HepG2 (cell line): Measurements from ENCODE around the gene ST6GALNAC2. TPM values are rescaled to one million over a fixed set of nuclear protein-coding genes. Genes with fewer than 3 reads are reported as not detected.

ENCODE experiments used
- AHR ChIP-seq: IDR thresholded peaks from 2 replicates; pipeline ENCODE4 v1.6.1; 2018; ENCODE audit warnings: missing genetic modification reagents, missing compliant biosample characterization
- BHLHE40 ChIP-seq: IDR thresholded peaks from 2 replicates; pipeline ENCODE4 v1.6.1; 2011; ENCODE audit warnings: low read length, improper control_type of control experiment
- E2F2 ChIP-seq: sonication (generic); formaldehyde crosslinking; IDR thresholded peaks from 2 replicates; pipeline ENCODE4 v1.4.0; 2020; ENCODE audit warnings: missing genetic modification reagents, borderline replicate concordance
- GMEB1 ChIP-seq: sonication (generic); formaldehyde crosslinking; IDR thresholded peaks from 2 replicates; pipeline ENCODE4 v1.5.1; 2020; ENCODE audit warnings: missing genetic modification reagents, mild to moderate bottlenecking, borderline replicate concordance
- HIC2 ChIP-seq: sonication (generic); formaldehyde crosslinking; IDR thresholded peaks from 2 replicates; pipeline ENCODE4 v1.9.0; 2022; ENCODE audit warnings: low read depth, missing genetic modification reagents
- KDM4B ChIP-seq: sonication (generic); formaldehyde crosslinking; IDR thresholded peaks from 2 replicates; pipeline ENCODE4 v1.4.0; 2020; ENCODE audit warnings: missing genetic modification reagents
- MATR3 ChIP-seq: sonication (generic); formaldehyde crosslinking; IDR thresholded peaks from 2 replicates; pipeline ENCODE4 v1.4.0; 2020; ENCODE audit warnings: missing genetic modification reagents
- NCOA1 ChIP-seq: sonication (generic); formaldehyde crosslinking; IDR thresholded peaks from 2 replicates; pipeline ENCODE4 v1.9.0; 2021; ENCODE audit warnings: missing genetic modification reagents
- POLR2AphosphoS5 ChIP-seq: IDR thresholded peaks from 2 replicates; pipeline ENCODE4 v1.6.1; 2012; ENCODE audit warnings: low read depth, low read length
- POLR2G ChIP-seq: fragments of 200-400 bp; formaldehyde crosslinking; IDR thresholded peaks from 2 replicates; pipeline ENCODE4 v1.6.1; 2018; ENCODE audit warnings: mild to moderate bottlenecking, low read depth, low read length, moderate library complexity
- PRPF4 ChIP-seq: fragments of 200-400 bp; formaldehyde crosslinking; IDR thresholded peaks from 2 replicates; pipeline ENCODE4 v1.6.1; 2016; ENCODE audit warnings: low read length, low read depth; ENCODE audit not compliant: poor library complexity, severe bottlenecking
- RXRA ChIP-seq: sonication (generic); formaldehyde crosslinking; IDR thresholded peaks from 2 replicates; pipeline ENCODE4 v1.5.1; 2020; ENCODE audit warnings: missing genetic modification reagents
- SALL1 ChIP-seq: sonication (generic); formaldehyde crosslinking; IDR thresholded peaks from 2 replicates; pipeline ENCODE4 v1.8.0; 2022; ENCODE audit warnings: mild to moderate bottlenecking, missing genetic modification reagents
- SOX13 ChIP-seq, 3 experiments: fragments of 450-650 bp in 1 of 3; sonication (generic) in 1 of 3; formaldehyde crosslinking in 1 of 3; IDR thresholded peaks in 2 of 3; conservative IDR thresholded peaks in 1 of 3; 2 replicates each; pipeline versions ENCODE4 v1.5.0 to v1.6.1; 2016 to 2020; ENCODE audit warnings: antibody characterized with exemption in 1 of 3, mild to moderate bottlenecking in 1 of 3, missing compliant biosample characterization in 1 of 3, missing genetic modification reagents in 1 of 3, moderate library complexity in 1 of 3
- STAG1 ChIP-seq: sonication (generic); formaldehyde crosslinking; IDR thresholded peaks from 2 replicates; pipeline ENCODE4 v1.4.0; 2020; ENCODE audit warnings: missing genetic modification reagents
- ZC3H4 ChIP-seq: sonication (generic); formaldehyde crosslinking; IDR thresholded peaks from 2 replicates; pipeline ENCODE4 v1.4.0; 2020; ENCODE audit warnings: missing genetic modification reagents, borderline replicate concordance
- ZFYVE20 ChIP-seq: sonication (generic); formaldehyde crosslinking; IDR thresholded peaks from 2 replicates; pipeline ENCODE4 v1.8.0; 2023; ENCODE audit warnings: low read depth, mild to moderate bottlenecking, moderate library complexity, missing genetic modification reagents, borderline replicate concordance
- ZKSCAN1 ChIP-seq: fragments of 150-350 bp; IDR thresholded peaks from 2 replicates; pipeline ENCODE4 v1.6.1; 2014; ENCODE audit warnings: low read length
- ZNF260 ChIP-seq: sonication (generic); formaldehyde crosslinking; IDR thresholded peaks from 2 replicates; pipeline ENCODE4 v1.4.0; 2020; ENCODE audit warnings: missing genetic modification reagents, low read depth, mild to moderate bottlenecking, borderline replicate concordance
- ZNF296 ChIP-seq: sonication (generic); formaldehyde crosslinking; conservative IDR thresholded peaks from 2 replicates; pipeline ENCODE4 v1.5.0; 2020; ENCODE audit warnings: mild to moderate bottlenecking, missing genetic modification reagents
- ZNF557 ChIP-seq: sonication (generic); formaldehyde crosslinking; IDR thresholded peaks from 2 replicates; pipeline ENCODE4 v1.4.0; 2020; ENCODE audit warnings: missing genetic modification reagents
- ZNF558 ChIP-seq: sonication (generic); formaldehyde crosslinking; IDR thresholded peaks from 2 replicates; pipeline ENCODE4 v1.9.0; 2022; ENCODE audit warnings: mild to moderate bottlenecking, missing genetic modification reagents, borderline replicate concordance
- ZNF766 ChIP-seq: sonication (generic); formaldehyde crosslinking; IDR thresholded peaks from 2 replicates; pipeline ENCODE4 v1.5.0; 2020; ENCODE audit warnings: missing genetic modification reagents, borderline replicate concordance
- ZSCAN22 ChIP-seq: sonication (generic); formaldehyde crosslinking; IDR thresholded peaks from 2 replicates; pipeline ENCODE4 v1.4.0; 2020; ENCODE audit warnings: mild to moderate bottlenecking, missing genetic modification reagents
- ZSCAN30 ChIP-seq: sonication (generic); formaldehyde crosslinking; IDR thresholded peaks from 2 replicates; pipeline ENCODE4 v1.5.0; 2020; ENCODE audit warnings: mild to moderate bottlenecking, missing genetic modification reagents
- polyA plus RNA-seq, 8 experiments: library from polyadenylated mRNA; depleted of rRNA in 3 of 8; stranded (reverse) in 7 of 8; unstranded in 1 of 8; fragments of >200 nt; fragmentation: Illumina TruSeq in 4 of 8; extraction: Trizol in 4 of 8; gene quantifications; 2 replicates each; pipeline versions ENCODE4 v1.2.1 to v1.2.3, GENCODE V29; 2011 to 2016; ENCODE audit warnings: low read depth in 4 of 8, missing spikeins in 1 of 8, mixed read lengths in 1 of 8; ENCODE audit not compliant: insufficient read depth in 1 of 8
- total RNA-seq, 5 experiments: library from RNA; depleted of rRNA; stranded (reverse); fragments of >200 nt; fragmentation: Illumina TruSeq; extraction: Trizol; gene quantifications; 2 replicates each; pipeline ENCODE4 v1.2.3, GENCODE V29; 2016; ENCODE audit warnings: low read depth in 1 of 5

The ST6GALNAC2 gene
- total and polyA plus RNA-seq, 2 of the 13 experiments (the other 11 are each of a cell fraction or from before 2014, with no cell fraction given) = 0.12 to 0.49 TPM

- TF ChIP-seq BHLHE40 = peak; percentile 59; the same call in 1 of the 2 replicates
- TF ChIP-seq STAG1 (CRISPR knock-in tag) = no peak
- TF ChIP-seq ZSCAN22 (CRISPR knock-in tag) = no peak
- TF ChIP-seq NCOA1 (CRISPR knock-in tag) = no peak
- TF ChIP-seq RXRA = no peak; the same call in 1 of the 2 replicates
- no peak for TF ChIP-seq ZNF296 (CRISPR knock-in tag)
- no peak for TF ChIP-seq ZSCAN30 (CRISPR knock-in tag)
- peak; percentile 81 for TF ChIP-seq HIC2 (CRISPR knock-in tag)
- no peak for TF ChIP-seq SOX13 (IDR thresholded peaks at IDR 0.05)
- peak in 1 of 2 experiments; percentile 63; a peak in 1 of 4 replicates for TF ChIP-seq SOX13 (CRISPR knock-in tag; conservative IDR thresholded peaks at IDR 0.05 in 1 of 2, IDR thresholded peaks at IDR 0.05 in 1 of 2)
- 0 out of 2 replicates have a peak, but pooled peaks have one; percentile 19 for TF ChIP-seq ZNF766 (CRISPR knock-in tag)
- no peak for TF ChIP-seq E2F2 (CRISPR knock-in tag)
- peak; percentile 63 for TF ChIP-seq SALL1 (CRISPR knock-in tag)
- no peak for TF ChIP-seq ZNF558 (CRISPR knock-in tag)
- no peak for TF ChIP-seq ZKSCAN1
- no peak for TF ChIP-seq PRPF4
- no peak for TF ChIP-seq ZFYVE20 (CRISPR knock-in tag)
- peak; percentile 43; the same call in 1 of the 2 replicates for TF ChIP-seq AHR (CRISPR knock-in tag)
- TF ChIP-seq POLR2AphosphoS5 = peak; percentile 53
- no peak for TF ChIP-seq ZNF260 (CRISPR knock-in tag)
- no peak for TF ChIP-seq ZNF557 (CRISPR knock-in tag)
- TF ChIP-seq ZC3H4 (CRISPR knock-in tag) = peak; percentile 24; the same call in 1 of the 2 replicates
- no peak for TF ChIP-seq KDM4B (CRISPR knock-in tag)
- TF ChIP-seq POLR2G = peak; percentile 65
- TF ChIP-seq MATR3 = no peak
- TF ChIP-seq GMEB1 (CRISPR knock-in tag) = 0 out of 2 replicates have a peak, but pooled peaks have one; percentile 19
Measured at GRCh38 chr17:76567634-76568432, 17.8 kb downstream of the ST6GALNAC2 start (continued).
